GM13976 (cell line): ENCODE data around the gene MTUS2.

Experiments used
- DNase-seq: peaks from one replicate; pipeline ENCODE4 v3.0.0; 2012; ENCODE audit warnings: low spot score
- CTCF ChIP-seq: IDR thresholded peaks from 2 replicates; pipeline ENCODE4 v1.5.1; 2012; ENCODE audit warnings: borderline replicate concordance, mild to moderate bottlenecking; ENCODE audit not compliant: insufficient read depth; ENCODE audit errors: extremely low read depth, missing control alignments, control extremely low read depth
- in situ Hi-C: fragments of 300-500 bp; cut with MboI; formaldehyde crosslinking; loops from one replicate; pipeline ENCODE4 v1.12.0; 2022; ENCODE audit warnings: low sequenced_read_pairs, mixed read lengths, inconsistent platforms; ENCODE audit not compliant: unreplicated experiment

MTUS2 gene

GRCh38 chr13:29439601-29440388 is 619.7 kb downstream of the MTUS2 start:
- no peak for TF ChIP-seq CTCF
- in situ Hi-C loops = no loop called here
- DNase-seq = no peak

GRCh38 chr13:29441306-29441705 is 621.2 kb downstream of the MTUS2 start:
- DNase-seq = no peak
- TF ChIP-seq CTCF = no peak
- in situ Hi-C loops = no loop called here

GRCh38 chr13:29446016-29446415 is 625.9 kb downstream of the MTUS2 start:
- DNase-seq = no peak
- no peak for TF ChIP-seq CTCF
- in situ Hi-C loops = no loop called here

GRCh38 chr13:29448174-29448573 is 628.0 kb downstream of the MTUS2 start:
- no peak for TF ChIP-seq CTCF
- in situ Hi-C loops = no loop called here
- DNase-seq = no peak

- no peak for TF ChIP-seq CTCF
- in situ Hi-C loops = no loop called here
- no peak for DNase-seq
Observed at GRCh38 chr13:29449726-29450125, 629.6 kb downstream of the MTUS2 start.

- TF ChIP-seq CTCF = no peak
- in situ Hi-C loops = no loop called here
- no peak for DNase-seq
Observed at GRCh38 chr13:29451976-29452375, 631.8 kb downstream of the MTUS2 start.
